ENCODE data around the gene PSPN. TPM values are rescaled to one million over a fixed set of nuclear protein-coding genes. Genes with fewer than 3 reads are reported as not detected.

PSPN gene
- total and polyA plus RNA-seq, 2 of the 13 experiments (the other 11 are each of a cell fraction or from before 2014, with no cell fraction given): 0.69 to 1.1 TPM

GRCh38 chr19:6417713-6418561 lies 42.2 kb upstream of the PSPN start (continued):
- peak; percentile 99 for TF ChIP-seq ZBTB33 (CRISPR knock-in tag; IDR thresholded peaks at IDR 0.05)
- TF ChIP-seq ZNF740 (CRISPR knock-in tag; IDR thresholded peaks at IDR 0.05): peak; percentile 58; the same call in 1 of the 2 replicates
- no peak for TF ChIP-seq JUND (CRISPR knock-in tag; IDR thresholded peaks at IDR 0.05)
- TF ChIP-seq ZNF160 (CRISPR knock-in tag; IDR thresholded peaks at IDR 0.05): no peak
- no peak for TF ChIP-seq SMAD3 (CRISPR knock-in tag; IDR thresholded peaks at IDR 0.05)

- Histone ChIP-seq H3K79me2 (ENCODE audit: insufficient read depth, low read length) (peaks cover 29% of the 10 kb centered on the region), H2AFZ (ENCODE audit: low read length) (no peak overlapping the region), H4K20me1 (ENCODE audit: insufficient read depth, low read length) (peaks cover 36% of the 10 kb centered on the region), H3K4me3 (replicated peaks in 1 of 3; ENCODE audit: insufficient read depth in 1 of 3, low read depth in 2 of 3, low read length in 3 of 3) (no peak overlapping the region), H3K4me1 (ENCODE audit: insufficient read depth, low read length) (peaks cover 2% of the 10 kb centered on the region), H3K9me3 (ENCODE audit: low read length) (no peaks in the 10 kb centered on the region), H3K36me3 (replicated peaks in 1 of 2; ENCODE audit: control insufficient read depth in 1 of 2, insufficient read depth in 2 of 2, low read length in 2 of 2) (peaks cover 43 to 80% of the 10 kb centered on the region in 2 experiments), H3K4me2 (ENCODE audit: low read depth, low read length) (no peak overlapping the region), H3K27me3 (ENCODE audit: control insufficient read depth in 1 of 2, insufficient read depth in 2 of 2, low read length in 2 of 2) (no peaks in the 10 kb centered on the region), H3K27ac (ENCODE audit: extremely low read length, insufficient read depth, low read length) (no peak overlapping the region), H3K9ac (ENCODE audit: insufficient read depth, low read depth, low read length) (no peak overlapping the region)
- DNase-seq (ENCODE audit: low spot score) (no peak), FAIRE-seq (no peak), ATAC-seq (no peak)
- intact Hi-C loops (cut with micrococcal nuclease; ENCODE audit: unreplicated experiment) (no loop called here), in situ Hi-C loops (cut with HindIII; ENCODE audit: extremely low pct_ligation_motif_present, low pct_unique_long_range_greater_than_20kb) (no loop called here)
- CTCF ChIA-PET (ENCODE audit: low intra/inter-chr PET ratio, low total read pairs): no interaction called here
- TF ChIP-seq ZFAT (CRISPR knock-in tag; conservative IDR thresholded peaks at IDR 0.05) (no peak), RBFOX2 (IDR thresholded peaks at IDR 0.05; ENCODE audit: low read depth, low read length) (peak; percentile 41), SYNCRIP (IDR thresholded peaks at IDR 0.05; ENCODE audit: insufficient read depth, low read depth, low read length) (no peak), ZNF773 (CRISPR knock-in tag; IDR thresholded peaks at IDR 0.05; ENCODE audit: borderline replicate concordance) (no peak), ZBTB7B (CRISPR knock-in tag; IDR thresholded peaks at IDR 0.05) (no peak), ZBTB33 (CRISPR knock-in tag; IDR thresholded peaks at IDR 0.05) (no peak), ZNF576 (CRISPR knock-in tag; IDR thresholded peaks at IDR 0.05) (no peak), AGO2 (optimal IDR thresholded peaks at IDR 0.05; ENCODE audit: low read depth, low read length) (peak; percentile 52), MTA3 (CRISPR knock-in tag; IDR thresholded peaks at IDR 0.05) (no peak), MLLT10 (CRISPR knock-in tag; IDR thresholded peaks at IDR 0.05) (no peak), ZNF232 (CRISPR knock-in tag; IDR thresholded peaks at IDR 0.05; ENCODE audit: borderline replicate concordance) (no peak), ZNF616 (CRISPR knock-in tag; IDR thresholded peaks at IDR 0.05; ENCODE audit: low read depth) (no peak)
- 96% methylated on average over 8 of the region's 29 CpGs for WGBS (ENCODE audit: low lambda C conversion rate)
- POLR2A ChIA-PET: no interaction called here
- BruUV-seq (replicated peaks): no TSS peak
These were observed 41.1 kb upstream of the PSPN start for GRCh38 chr19:6416658-6417405.

Data from HepG2 (cell line).